ENCODE data around the gene STEAP3. TPM values are rescaled to one million over a fixed set of nuclear protein-coding genes. Genes with fewer than 3 reads are reported as not detected.

Gene STEAP3
- total and polyA plus RNA-seq, 2 donors (not counting 1 experiment from before 2014, with no cell fraction given), result 1.1 to 1.6 TPM

DNA sequence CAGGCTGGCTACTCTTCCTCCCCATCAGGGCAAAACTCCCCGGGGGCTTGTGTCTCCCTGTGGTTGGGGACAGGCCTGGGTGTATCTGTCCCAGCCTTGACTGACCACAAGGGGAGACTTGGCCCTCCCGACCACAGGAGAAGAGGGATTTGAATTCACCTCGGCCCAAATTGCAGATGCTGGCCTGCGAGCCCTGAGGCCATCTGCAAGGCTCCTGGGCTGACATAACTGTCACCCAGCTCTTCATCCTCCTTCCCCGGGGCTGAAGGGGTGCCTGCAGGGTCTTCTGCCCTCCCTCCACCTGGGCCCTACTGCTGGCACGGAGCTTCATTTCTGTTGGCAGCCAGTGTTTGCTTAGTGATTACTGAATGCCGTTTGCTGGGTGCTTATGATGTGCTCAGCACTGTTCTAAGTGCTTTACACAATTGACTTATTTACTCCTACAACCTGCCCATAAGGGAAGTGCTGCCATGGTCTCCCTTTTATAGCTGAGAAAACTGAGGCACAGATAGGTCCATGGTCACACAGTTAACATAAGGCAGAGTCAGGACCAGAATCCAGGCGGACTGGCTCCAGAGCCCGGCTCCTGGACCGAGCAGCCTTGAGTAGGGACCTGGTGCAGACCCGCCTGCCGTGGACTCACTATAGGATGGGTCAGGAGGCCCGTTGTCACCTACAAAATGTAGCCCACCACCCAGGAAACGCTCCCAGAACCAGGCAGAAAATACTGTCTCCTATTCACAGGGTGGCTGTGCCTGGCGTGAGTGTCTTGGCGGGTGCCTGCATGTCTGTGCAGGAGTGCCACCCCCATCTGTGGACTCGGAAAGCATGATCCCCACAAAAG lies 18.9 kb downstream of the STEAP3 start:
- peaks cover 8% of the 10 kb centered on the region for H3K27me3 Mint-ChIP-seq

DNA sequence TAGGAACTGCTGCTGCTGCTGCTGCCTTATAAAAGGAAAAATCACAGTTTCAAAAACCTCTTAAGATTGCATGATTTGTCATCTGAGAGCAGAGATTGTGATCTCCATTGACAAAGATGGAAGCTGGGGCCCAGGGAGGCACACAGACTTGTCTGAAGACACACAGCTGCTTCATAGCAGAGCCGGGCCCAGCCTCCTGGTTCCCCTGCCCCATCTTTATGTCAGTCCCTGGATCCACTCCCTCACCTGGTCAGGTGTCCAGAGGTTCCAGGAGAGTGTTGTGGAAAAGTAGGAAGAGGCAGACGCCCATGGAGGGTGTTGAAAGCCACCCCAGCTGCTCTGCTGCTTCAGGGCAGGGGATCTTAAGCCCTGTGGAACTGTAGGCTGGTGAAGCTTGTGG lies 20.0 kb downstream of the STEAP3 start:
- DNase-seq (no peak), ATAC-seq (ENCODE audit: low read depth) (no peak)
- Histone ChIP-seq H3K4me3 (ENCODE audit: control extremely low read depth in 1 of 5, extremely low read depth in 1 of 5, insufficient read depth in 1 of 5, low read depth in 2 of 5, low read length in 4 of 5) (no peak overlapping the region), H3K4me1 (ENCODE audit: control insufficient read depth in 2 of 2, insufficient read depth in 2 of 2, low read length in 2 of 2) (no peaks in the 10 kb centered on the region), H3K27me3 (replicated peaks in 1 of 4; ENCODE audit: control extremely low read depth in 1 of 4, control insufficient read depth in 3 of 4, insufficient read depth in 4 of 4, low read length in 3 of 4) (peaks cover 0 to 2% (median 0%) of the 10 kb centered on the region in 4 experiments), H2AFZ (ENCODE audit: insufficient read depth, low read depth, low read length, poor library complexity, severe bottlenecking) (no peak overlapping the region), H3K9me3 (ENCODE audit: control extremely low read depth in 1 of 3, control insufficient read depth in 2 of 3, insufficient read depth in 1 of 3, low read length in 2 of 3) (peaks cover 0 to 11% (median 0%) of the 10 kb centered on the region in 3 donors), H4K20me1 (ENCODE audit: control insufficient read depth, insufficient read depth, low read length, poor library complexity, severe bottlenecking) (no peaks in the 10 kb centered on the region), H3K9ac (ENCODE audit: low read length) (no peak overlapping the region), H3K79me2 (ENCODE audit: control insufficient read depth, insufficient read depth, low read length) (no peaks in the 10 kb centered on the region), H3K36me3 (replicated peaks in 1 of 2; ENCODE audit: control extremely low read depth in 1 of 2, control insufficient read depth in 1 of 2, extremely low read depth in 1 of 2, insufficient read depth in 2 of 2, low read length in 1 of 2) (no peaks in the 10 kb centered on the region), H3K4me2 (replicated peaks; ENCODE audit: low read depth, low read length, poor library complexity, severe bottlenecking) (no peak overlapping the region), H3K27ac (ENCODE audit: low read length in 2 of 2) (no peak overlapping the region)
- Mint-ChIP-seq H3K4me1 (peaks cover under 1% of the 10 kb centered on the region), H3K27ac (no peak overlapping the region), H3K4me3 (no peak overlapping the region), H3K9me3 (ENCODE audit: insufficient read depth) (no peaks in the 10 kb centered on the region), H3K27me3 (peaks cover 4% of the 10 kb centered on the region)
- TF ChIP-seq, protein P1, sequence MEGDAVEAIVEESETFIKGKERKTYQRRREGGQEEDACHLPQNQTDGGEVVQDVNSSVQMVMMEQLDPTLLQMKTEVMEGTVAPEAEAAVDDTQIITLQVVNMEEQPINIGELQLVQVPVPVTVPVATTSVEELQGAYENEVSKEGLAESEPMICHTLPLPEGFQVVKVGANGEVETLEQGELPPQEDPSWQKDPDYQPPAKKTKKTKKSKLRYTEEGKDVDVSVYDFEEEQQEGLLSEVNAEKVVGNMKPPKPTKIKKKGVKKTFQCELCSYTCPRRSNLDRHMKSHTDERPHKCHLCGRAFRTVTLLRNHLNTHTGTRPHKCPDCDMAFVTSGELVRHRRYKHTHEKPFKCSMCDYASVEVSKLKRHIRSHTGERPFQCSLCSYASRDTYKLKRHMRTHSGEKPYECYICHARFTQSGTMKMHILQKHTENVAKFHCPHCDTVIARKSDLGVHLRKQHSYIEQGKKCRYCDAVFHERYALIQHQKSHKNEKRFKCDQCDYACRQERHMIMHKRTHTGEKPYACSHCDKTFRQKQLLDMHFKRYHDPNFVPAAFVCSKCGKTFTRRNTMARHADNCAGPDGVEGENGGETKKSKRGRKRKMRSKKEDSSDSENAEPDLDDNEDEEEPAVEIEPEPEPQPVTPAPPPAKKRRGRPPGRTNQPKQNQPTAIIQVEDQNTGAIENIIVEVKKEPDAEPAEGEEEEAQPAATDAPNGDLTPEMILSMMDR (IDR thresholded peaks at IDR 0.05), result no peak
- TF ChIP-seq EZH2 (IDR thresholded peaks at IDR 0.05; ENCODE audit: borderline replicate concordance, insufficient read depth, low read depth, low read length, poor library complexity, severe bottlenecking), result no peak
- ChIA-PET POLR2A (no interaction called here), CTCF (interaction anchor here (0.7 to 1.0 kb wide), 2 partner anchors 48 to 171 kb away, joined by 3 to 4 read pairs; no protein-coding TSS in a partner anchor)
- intact Hi-C loops (cut with micrococcal nuclease), result no loop called here
- 60% methylated on average over 1 of the region's 2 CpGs for WGBS (ENCODE audit: insufficient coverage)

More for the DNA sequence above, 18.9 kb downstream of the STEAP3 start:
- TF ChIP-seq EZH2 (IDR thresholded peaks at IDR 0.05; ENCODE audit: borderline replicate concordance, insufficient read depth, low read depth, low read length, poor library complexity, severe bottlenecking), result no peak
- TF ChIP-seq, protein P1 (IDR thresholded peaks at IDR 0.05), result no peak
- Histone ChIP-seq H3K4me1 (ENCODE audit: control insufficient read depth in 2 of 2, insufficient read depth in 2 of 2, low read length in 2 of 2) (no peaks in the 10 kb centered on the region), H3K4me2 (replicated peaks; ENCODE audit: low read depth, low read length, poor library complexity, severe bottlenecking) (no peak overlapping the region), H3K27me3 (replicated peaks in 1 of 4; ENCODE audit: control extremely low read depth in 1 of 4, control insufficient read depth in 3 of 4, insufficient read depth in 4 of 4, low read length in 3 of 4) (peaks cover 0 to 2% (median 0%) of the 10 kb centered on the region in 4 experiments), H3K9ac (ENCODE audit: low read length) (no peak overlapping the region), H2AFZ (ENCODE audit: insufficient read depth, low read depth, low read length, poor library complexity, severe bottlenecking) (no peak overlapping the region), H4K20me1 (ENCODE audit: control insufficient read depth, insufficient read depth, low read length, poor library complexity, severe bottlenecking) (no peaks in the 10 kb centered on the region), H3K36me3 (replicated peaks in 1 of 2; ENCODE audit: control extremely low read depth in 1 of 2, control insufficient read depth in 1 of 2, extremely low read depth in 1 of 2, insufficient read depth in 2 of 2, low read length in 1 of 2) (no peaks in the 10 kb centered on the region), H3K9me3 (ENCODE audit: control extremely low read depth in 1 of 3, control insufficient read depth in 2 of 3, insufficient read depth in 1 of 3, low read length in 2 of 3) (peaks cover 0 to 11% (median 0%) of the 10 kb centered on the region in 3 donors), H3K79me2 (ENCODE audit: control insufficient read depth, insufficient read depth, low read length) (no peaks in the 10 kb centered on the region), H3K27ac (ENCODE audit: low read length in 2 of 2) (no peak overlapping the region), H3K4me3 (ENCODE audit: control extremely low read depth in 1 of 5, extremely low read depth in 1 of 5, insufficient read depth in 1 of 5, low read depth in 2 of 5, low read length in 4 of 5) (no peak overlapping the region)
- H3K4me3 Mint-ChIP-seq, result no peak overlapping the region
- POLR2A ChIA-PET, result no interaction called here
- WGBS (ENCODE audit: insufficient coverage), result 92% methylated on average over 16 of the region's 17 CpGs
- CTCF ChIA-PET, result no interaction called here
- DNase-seq, result no peak
- ATAC-seq (ENCODE audit: low read depth), result no peak
- intact Hi-C loops (cut with micrococcal nuclease), result no loop called here
- peaks cover 9% of the 10 kb centered on the region for H3K4me1 Mint-ChIP-seq
- no peaks in the 10 kb centered on the region for H3K9me3 Mint-ChIP-seq (ENCODE audit: insufficient read depth)
- H3K27ac Mint-ChIP-seq, result no peak overlapping the region

All from B cell (primary cell).